H1 (cell line): ENCODE results near the gene UCMA. TPM values are rescaled to one million over a fixed set of nuclear protein-coding genes. Genes with fewer than 3 reads are reported as not detected.

Experiments
- CTCF ChIA-PET: fragments of 300-600 bp; sonication (Branson Sonifier 250); formaldehyde crosslinking; loops from one replicate; lab custom pipeline; 2021; ENCODE audit not compliant: partially characterized antibody; lab: Charles Lee
- POLR2A ChIA-PET: fragments of 300-600 bp; sonication (Branson Sonifier 250); formaldehyde crosslinking; loops from one replicate; lab custom pipeline; 2021; ENCODE audit warnings: inconsistent platforms; ENCODE audit not compliant: partially characterized antibody; lab: Charles Lee
- DNase-seq, 2 experiments: peaks; one replicate each; pipeline versions ENCODE4 v3.0.0 to v3.0.0-alpha.2; 2010 to 2022; ENCODE audit warnings: low spot score in 2 of 2, low read depth in 1 of 2, mixed read lengths in 1 of 2
- FAIRE-seq: peaks from 2 replicates; lab custom pipeline; 2011; peaks lifted over from hg19 to GRCh38; lab: Jason Lieb, UNC
- H2AFZ ChIP-seq: 2 replicates; pipeline ENCODE4 v1.8.1; 2012; ENCODE audit warnings: low read length, inconsistent platforms
- H2AK5ac ChIP-seq: 2 replicates; pipeline ENCODE4 v1.6.1; 2013; ENCODE audit warnings: low read depth, low read length
- H2BK120ac ChIP-seq: replicated peaks from 2 replicates; pipeline ENCODE3; 2013; ENCODE audit warnings: low read depth, low read length, inconsistent platforms
- H2BK12ac ChIP-seq: 2 replicates; pipeline ENCODE4 v1.6.1; 2013; ENCODE audit warnings: low read depth, low read length
- H2BK15ac ChIP-seq: 2 replicates; pipeline ENCODE4 v1.6.1; 2013; ENCODE audit warnings: low read length
- H2BK20ac ChIP-seq: 2 replicates; pipeline ENCODE4 v1.6.1; 2013; ENCODE audit warnings: low read length
- H2BK5ac ChIP-seq: 2 replicates; pipeline ENCODE4 v1.6.1; 2013; ENCODE audit warnings: low read depth, low read length
- H3K14ac ChIP-seq: 2 replicates; pipeline ENCODE4 v1.6.1; 2013; ENCODE audit warnings: inconsistent platforms; ENCODE audit not compliant: insufficient read length
- H3K18ac ChIP-seq: 2 replicates; pipeline ENCODE4 v1.6.1; 2013; ENCODE audit warnings: low read length; ENCODE audit errors: extremely low read depth
- H3K23ac ChIP-seq: 2 replicates; pipeline ENCODE4 v1.6.1; 2013; ENCODE audit warnings: inconsistent platforms; ENCODE audit not compliant: insufficient read length
- H3K23me2 ChIP-seq: 2 replicates; pipeline ENCODE4 v1.6.1; 2013; ENCODE audit warnings: low read depth, low read length
- H3K27ac ChIP-seq: 2 replicates; pipeline ENCODE4 v1.6.1; 2011; ENCODE audit warnings: low read depth, low read length, inconsistent platforms
- H3K27me3 ChIP-seq, 4 experiments: replicated peaks in 1 of 4; 1 replicate in 1 of 4; 2 replicates in 3 of 4; pipeline versions ENCODE4 v1.6.1 to v1.8.1; 2011 to 2013; ENCODE audit warnings: low read length in 3 of 4, mild to moderate bottlenecking in 3 of 4, inconsistent platforms in 2 of 4, mixed read lengths in 2 of 4, moderate library complexity in 1 of 4; ENCODE audit not compliant: control insufficient read depth in 3 of 4, insufficient read depth in 3 of 4; ENCODE audit errors: extremely low read depth in 1 of 4
- H3K36me3 ChIP-seq, 4 experiments: 2 replicates each; pipeline versions ENCODE4 v1.6.1 to v1.8.1; 2011 to 2013; ENCODE audit warnings: mild to moderate bottlenecking in 4 of 4, low read length in 3 of 4, moderate library complexity in 2 of 4, control low read depth in 1 of 4, inconsistent platforms in 1 of 4; ENCODE audit not compliant: insufficient read depth in 4 of 4, control insufficient read depth in 2 of 4
- H3K4ac ChIP-seq: replicated peaks from 2 replicates; pipeline ENCODE3; 2013; ENCODE audit warnings: low read length, low read depth, mixed read lengths, inconsistent platforms; ENCODE audit not compliant: insufficient read length
- H3K4me1 ChIP-seq, 4 experiments: replicated peaks in 1 of 4; 1 replicate in 1 of 4; 2 replicates in 3 of 4; pipeline versions ENCODE4 v1.6.1 to v1.8.1; 2011 to 2013; ENCODE audit warnings: low read length in 3 of 4, inconsistent platforms in 2 of 4, mixed read lengths in 1 of 4; ENCODE audit not compliant: insufficient read depth in 4 of 4, control insufficient read depth in 3 of 4
- H3K4me2 ChIP-seq, 2 experiments: 2 replicates each; pipeline versions ENCODE4 v1.6.1 to v1.8.1; 2011 to 2013; ENCODE audit warnings: low read depth in 2 of 2, low read length in 2 of 2, control low read depth in 1 of 2, inconsistent platforms in 1 of 2, mild to moderate bottlenecking in 1 of 2; ENCODE audit not compliant: insufficient read depth in 1 of 2
- H3K4me3 ChIP-seq, 4 experiments: fragments of 200-600, 300-600 bp in 1 of 4; sonication (generic), shearing (Covaris generic), sonication (Bioruptor Twin) in 1 of 4; 2 replicates each; pipeline versions ENCODE4 v1.5.1 to v1.8.1; 2011 to 2016; ENCODE audit warnings: low read length in 4 of 4, low read depth in 3 of 4, control low read depth in 2 of 4, inconsistent platforms in 2 of 4, mild to moderate bottlenecking in 2 of 4, mixed read lengths in 1 of 4, moderate library complexity in 1 of 4; ENCODE audit not compliant: insufficient read depth in 2 of 4; ENCODE audit errors: extremely low read depth in 1 of 4
- H3K56ac ChIP-seq: replicated peaks from 2 replicates; pipeline ENCODE3; 2013; ENCODE audit warnings: low read depth, mild to moderate bottlenecking, mixed read lengths, low read length, inconsistent platforms; ENCODE audit not compliant: insufficient read length
- H3K79me1 ChIP-seq: 2 replicates; pipeline ENCODE4 v1.6.1; 2013; ENCODE audit warnings: low read depth, low read length, control low read depth
- H3K79me2 ChIP-seq, 2 experiments: 2 replicates each; pipeline versions ENCODE4 v1.6.1 to v1.8.1; 2012 to 2013; ENCODE audit warnings: low read length in 2 of 2, mild to moderate bottlenecking in 2 of 2, inconsistent platforms in 1 of 2; ENCODE audit not compliant: insufficient read depth in 2 of 2, control insufficient read depth in 1 of 2
- H3K9ac ChIP-seq, 4 experiments: replicated peaks in 1 of 4; 1 replicate in 1 of 4; 2 replicates in 3 of 4; pipeline versions ENCODE4 v1.6.1 to v1.8.1; 2011 to 2013; ENCODE audit warnings: low read depth in 3 of 4, low read length in 3 of 4, control low read depth in 2 of 4, mild to moderate bottlenecking in 2 of 4, moderate library complexity in 2 of 4, inconsistent platforms in 1 of 4; ENCODE audit errors: extremely low read depth in 1 of 4
- H3K9me3 ChIP-seq, 2 experiments: 2 replicates each; pipeline versions ENCODE4 v1.6.1 to v1.8.1; 2012 to 2013; ENCODE audit warnings: mild to moderate bottlenecking in 2 of 2, moderate library complexity in 2 of 2, control low read depth in 1 of 2, inconsistent platforms in 1 of 2, low read depth in 1 of 2, low read length in 1 of 2, mixed read lengths in 1 of 2; ENCODE audit not compliant: insufficient read depth in 2 of 2
- H4K20me1 ChIP-seq, 2 experiments: replicated peaks in 1 of 2; 2 replicates each; pipeline versions ENCODE3 to v1.8.1; 2011 to 2013; ENCODE audit warnings: inconsistent platforms in 2 of 2, low read length in 2 of 2, mild to moderate bottlenecking in 1 of 2; ENCODE audit not compliant: insufficient read depth in 2 of 2, control insufficient read depth in 1 of 2
- H4K5ac ChIP-seq: 2 replicates; pipeline ENCODE4 v1.6.1; 2013; ENCODE audit warnings: low read length, low read depth, mixed read lengths, inconsistent platforms; ENCODE audit not compliant: insufficient read length
- H4K8ac ChIP-seq: 2 replicates; pipeline ENCODE4 v1.8.0; 2013; ENCODE audit warnings: mild to moderate bottlenecking, moderate library complexity, low read length, inconsistent platforms; ENCODE audit not compliant: insufficient read depth; ENCODE audit errors: extremely low read depth
- H4K91ac ChIP-seq: replicated peaks from 2 replicates; pipeline ENCODE3; 2013; ENCODE audit warnings: low read length, mixed read lengths, inconsistent platforms; ENCODE audit not compliant: insufficient read length
- CBX5 ChIP-seq: fragments of 300-800, 300-1000 bp; sonication (generic); IDR thresholded peaks from 2 replicates; pipeline ENCODE4 v1.7.1; 2016; ENCODE audit warnings: antibody characterized with exemption, low read length, low read depth
- EP300 ChIP-seq, 2 experiments: IDR thresholded peaks; 1 replicate in 1 of 2; 2 replicates in 1 of 2; pipeline ENCODE4 v1.6.1; 2011 to 2012; ENCODE audit warnings: low read depth in 2 of 2, low read length in 2 of 2, mild to moderate bottlenecking in 2 of 2, borderline replicate concordance in 1 of 2, inconsistent platforms in 1 of 2, moderate library complexity in 1 of 2
- HDAC2 ChIP-seq, 2 experiments: fragments of 300-600 bp in 1 of 2; sonication (generic) in 1 of 2; IDR thresholded peaks; 2 replicates each; pipeline ENCODE4 v1.6.1; 2011 to 2012; ENCODE audit warnings: low read depth in 2 of 2, low read length in 2 of 2, mild to moderate bottlenecking in 2 of 2, moderate library complexity in 2 of 2, borderline replicate concordance in 1 of 2, inconsistent platforms in 1 of 2
- POLR2A ChIP-seq, 2 experiments: IDR thresholded peaks; 1 replicate in 1 of 2; 2 replicates in 1 of 2; pipeline ENCODE4 v1.6.1; 2011; ENCODE audit warnings: low read depth in 2 of 2, low read length in 2 of 2, mild to moderate bottlenecking in 2 of 2; ENCODE audit errors: control extremely low read depth in 1 of 2
- POLR2AphosphoS5 ChIP-seq: IDR thresholded peaks from 2 replicates; pipeline ENCODE4 v1.6.1; 2011; ENCODE audit warnings: low read depth, low read length
- TAF7 ChIP-seq: optimal IDR thresholded peaks from 2 replicates; pipeline ENCODE3; 2011; ENCODE audit warnings: low read depth, mild to moderate bottlenecking, inconsistent platforms, low read length, moderate library complexity, borderline replicate concordance
- WGBS, 2 experiments: shearing (Covaris generic) in 1 of 2; methylation state at CpG; one replicate each; pipeline versions ENCODE4 v1.1.6 to v1.1.7; 2013 to 2015; ENCODE audit warnings: low lambda C conversion rate in 2 of 2, mixed read lengths in 2 of 2, inconsistent platforms in 1 of 2, low coverage in 1 of 2, missing lambda C conversion rate in 1 of 2; ENCODE audit not compliant: insufficient replicate concordance in 2 of 2, insufficient coverage in 1 of 2, insufficient read length in 1 of 2; ENCODE audit errors: extremely low coverage in 1 of 2, missing lambda C conversion rate in 1 of 2; 5-methylcytosine and 5-hydroxymethylcytosine counted together
- polyA plus RNA-seq, 7 experiments: library from polyadenylated mRNA; depleted of rRNA in 3 of 7; stranded (reverse) in 5 of 7; unstranded in 2 of 7; fragments of >200 nt in 5 of 7; fragments of 200-250 nt in 2 of 7; gene quantifications; 1 replicate in 5 of 7; 2 replicates in 1 of 7; 4 replicates in 1 of 7; pipeline versions ENCODE4 v1.2.1 to v1.2.3, GENCODE V29; 2011 to 2013; ENCODE audit warnings: missing spikeins in 2 of 7, mixed read lengths in 2 of 7
- total RNA-seq: library from RNA; stranded (reverse); fragmentation: NEBNext Ultra II Directional; extraction: Animal tissue kit (Norgen Biotek cat#: 25700); gene quantifications from 2 replicates; pipeline ENCODE4 v1.2.1, GENCODE V29; 2021

Gene UCMA
- total and polyA plus RNA-seq, 2 of the 8 experiments (the other 6 are each of a cell fraction or from before 2014, with no cell fraction given): 1.2 to 4.6 TPM

DNA sequence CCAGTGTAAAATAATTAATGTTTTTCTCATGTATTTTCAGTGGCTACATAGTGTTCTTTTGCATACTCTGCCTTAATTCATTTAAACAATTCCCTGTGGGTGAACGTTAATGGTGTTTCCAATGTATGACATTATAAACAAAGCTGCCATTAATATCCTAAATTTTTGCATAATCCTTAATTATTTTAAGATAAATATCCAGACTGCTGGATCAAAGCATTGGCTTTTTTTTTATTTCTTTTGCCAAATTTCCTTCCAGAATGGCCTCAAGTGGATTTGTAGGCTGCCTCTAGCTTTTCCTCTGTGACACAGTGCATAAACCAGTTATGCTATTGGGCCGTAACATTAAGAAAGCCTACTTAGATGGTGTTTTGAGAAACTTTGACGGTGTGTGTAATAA is 43.4 kb downstream of the UCMA start:
- Histone ChIP-seq H3K18ac (no peak overlapping the region), H4K20me1 (peaks cover 0 to 2% of the 10 kb centered on the region in 2 experiments), H4K8ac (no peak overlapping the region), H3K27me3 (no peaks in the 10 kb centered on the region), H3K56ac (no peak overlapping the region), H3K4me2 (no peak overlapping the region), H3K9ac (no peak overlapping the region), H4K91ac (no peak overlapping the region), H3K23me2 (no peaks in the 10 kb centered on the region), H3K4ac (no peak overlapping the region), H3K9me3 (no peaks in the 10 kb centered on the region), H3K23ac (no peak overlapping the region), H3K27ac (no peak overlapping the region), H3K79me1 (no peaks in the 10 kb centered on the region), H2BK12ac (no peak overlapping the region), H2BK120ac (no peak overlapping the region), H2AFZ (no peak overlapping the region), H2BK20ac (no peak overlapping the region), H3K4me1 (no peaks in the 10 kb centered on the region), H2BK5ac (no peak overlapping the region), H2AK5ac (no peak overlapping the region), H2BK15ac (no peak overlapping the region), H4K5ac (no peak overlapping the region), H3K36me3 (peaks cover 38 to 90% (median 74%) of the 10 kb centered on the region in 4 experiments), H3K79me2 (no peaks in the 10 kb centered on the region), H3K4me3 (no peak overlapping the region), H3K14ac (no peak overlapping the region)
- ChIA-PET CTCF (no interaction called here), POLR2A (interaction anchor here (0.6 to 1.1 kb wide), 2 partner anchors 10 to 995 kb away, joined by 3 read pairs; partner anchors contain the start of genes CDC123 and NUDT5)
- DNase-seq: no peak
- no peak for FAIRE-seq
- TF ChIP-seq HDAC2 (IDR thresholded peaks at IDR 0.05; ENCODE audit: borderline replicate concordance in 1 of 2, low read depth in 2 of 2, low read length in 2 of 2): no peak
- no peak for TF ChIP-seq EP300 (IDR thresholded peaks at IDR 0.05; ENCODE audit: borderline replicate concordance in 1 of 2, low read depth in 2 of 2, low read length in 2 of 2)
- TF ChIP-seq POLR2A (IDR thresholded peaks at IDR 0.05; ENCODE audit: control extremely low read depth in 1 of 2, low read depth in 2 of 2, low read length in 2 of 2): no peak
- TF ChIP-seq POLR2AphosphoS5: no peak
- no peak for TF ChIP-seq CBX5
- TF ChIP-seq TAF7: no peak
- WGBS, 2 experiments: 95% methylated on average over 3 of the region's 3 CpGs; no CpG with 5 or more reads in 1 of the 2 experiments
